ENCODE data around the gene MYRIP.

DNA sequence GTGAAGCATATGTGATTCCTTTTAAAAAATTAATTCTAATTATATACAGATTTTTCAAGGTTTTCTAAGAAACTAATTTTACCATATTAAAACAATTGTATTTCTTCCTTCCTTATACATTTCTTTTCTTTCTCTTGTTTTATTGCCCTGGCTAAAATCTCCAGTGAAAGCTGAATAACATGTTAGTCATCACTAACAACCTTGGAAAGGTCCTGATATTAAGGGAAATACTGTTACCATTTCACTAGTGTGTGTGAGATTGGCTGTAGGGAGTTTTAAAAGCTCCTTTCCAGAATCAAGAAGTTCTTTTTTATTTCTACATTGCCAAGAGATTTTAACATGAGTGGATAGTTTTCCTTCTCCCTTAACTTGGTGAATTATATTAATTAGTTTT is 270.4 kb downstream of the MYRIP start:
- TF ChIP-seq, protein P1, sequence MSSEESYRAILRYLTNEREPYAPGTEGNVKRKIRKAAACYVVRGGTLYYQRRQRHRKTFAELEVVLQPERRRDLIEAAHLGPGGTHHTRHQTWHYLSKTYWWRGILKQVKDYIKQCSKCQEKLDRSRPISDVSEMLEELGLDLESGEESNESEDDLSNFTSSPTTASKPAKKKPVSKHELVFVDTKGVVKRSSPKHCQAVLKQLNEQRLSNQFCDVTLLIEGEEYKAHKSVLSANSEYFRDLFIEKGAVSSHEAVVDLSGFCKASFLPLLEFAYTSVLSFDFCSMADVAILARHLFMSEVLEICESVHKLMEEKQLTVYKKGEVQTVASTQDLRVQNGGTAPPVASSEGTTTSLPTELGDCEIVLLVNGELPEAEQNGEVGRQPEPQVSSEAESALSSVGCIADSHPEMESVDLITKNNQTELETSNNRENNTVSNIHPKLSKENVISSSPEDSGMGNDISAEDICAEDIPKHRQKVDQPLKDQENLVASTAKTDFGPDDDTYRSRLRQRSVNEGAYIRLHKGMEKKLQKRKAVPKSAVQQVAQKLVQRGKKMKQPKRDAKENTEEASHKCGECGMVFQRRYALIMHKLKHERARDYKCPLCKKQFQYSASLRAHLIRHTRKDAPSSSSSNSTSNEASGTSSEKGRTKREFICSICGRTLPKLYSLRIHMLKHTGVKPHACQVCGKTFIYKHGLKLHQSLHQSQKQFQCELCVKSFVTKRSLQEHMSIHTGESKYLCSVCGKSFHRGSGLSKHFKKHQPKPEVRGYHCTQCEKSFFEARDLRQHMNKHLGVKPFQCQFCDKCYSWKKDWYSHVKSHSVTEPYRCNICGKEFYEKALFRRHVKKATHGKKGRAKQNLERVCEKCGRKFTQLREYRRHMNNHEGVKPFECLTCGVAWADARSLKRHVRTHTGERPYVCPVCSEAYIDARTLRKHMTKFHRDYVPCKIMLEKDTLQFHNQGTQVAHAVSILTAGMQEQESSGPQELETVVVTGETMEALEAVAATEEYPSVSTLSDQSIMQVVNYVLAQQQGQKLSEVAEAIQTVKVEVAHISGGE (CRISPR knock-in tag; IDR thresholded peaks at IDR 0.05), result no peak
- no peak for TF ChIP-seq RCOR1 (conservative IDR thresholded peaks at IDR 0.05; ENCODE audit: low read depth, low read length)

Data from GM12878 (cell line).